Measurements from ENCODE around the gene KCNT2. TPM values are rescaled to one million over a fixed set of nuclear protein-coding genes. Genes with fewer than 3 reads are reported as not detected.

Gene KCNT2
- total RNA-seq, 1 experiment from 2014 or later, result 0.41 TPM

DNA sequence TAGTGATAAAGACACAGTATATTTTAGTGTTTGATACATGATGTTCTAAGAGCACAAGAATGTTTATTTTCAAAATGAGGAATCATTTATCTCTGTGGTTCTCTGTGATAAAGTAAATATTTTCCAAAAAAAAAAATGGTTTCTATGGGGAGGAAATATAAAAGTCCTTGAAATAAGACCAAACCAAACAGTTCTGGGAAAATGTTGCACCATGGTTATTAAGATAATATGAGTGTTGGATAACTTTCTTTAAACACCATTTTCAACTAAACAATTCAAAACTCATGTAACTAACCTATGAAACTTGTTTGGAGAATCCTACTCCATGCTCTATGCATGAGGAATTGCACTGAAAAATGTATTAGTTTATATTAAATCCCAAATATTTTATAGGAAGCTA, 184.6 kb downstream of the KCNT2 start:
- ChIA-PET CTCF (no interaction called here), POLR2A (no interaction called here)
- Histone ChIP-seq H3K4me3 (ENCODE audit: low read depth in 2 of 2, low read length in 2 of 2) (no peak overlapping the region), H3K4me1 (ENCODE audit: control insufficient read depth, insufficient read depth, low read length) (no peaks in the 10 kb centered on the region), H3K27me3 (ENCODE audit: control insufficient read depth, insufficient read depth, low read length) (no peaks in the 10 kb centered on the region), H3K27ac (ENCODE audit: low read length) (no peak overlapping the region), H3K36me3 (ENCODE audit: control insufficient read depth, insufficient read depth, low read length) (no peaks in the 10 kb centered on the region), H3K9me3 (ENCODE audit: control insufficient read depth, insufficient read depth, low read depth, low read length) (no peaks in the 10 kb centered on the region)
- in situ Hi-C loops (cut with HindIII; ENCODE audit: low pct_unique_long_range_greater_than_20kb, low sequenced_read_pairs), result no loop called here
- intact Hi-C loops (cut with micrococcal nuclease; ENCODE audit: unreplicated experiment), result no loop called here
- no peak for ATAC-seq
- DNase-seq (ENCODE audit: low read depth, low spot score), result no peak
- BruUV-seq (replicated peaks), result no TSS peak
- no peak for TF ChIP-seq CTCF (IDR thresholded peaks at IDR 0.05)
- TF ChIP-seq, protein P1, sequence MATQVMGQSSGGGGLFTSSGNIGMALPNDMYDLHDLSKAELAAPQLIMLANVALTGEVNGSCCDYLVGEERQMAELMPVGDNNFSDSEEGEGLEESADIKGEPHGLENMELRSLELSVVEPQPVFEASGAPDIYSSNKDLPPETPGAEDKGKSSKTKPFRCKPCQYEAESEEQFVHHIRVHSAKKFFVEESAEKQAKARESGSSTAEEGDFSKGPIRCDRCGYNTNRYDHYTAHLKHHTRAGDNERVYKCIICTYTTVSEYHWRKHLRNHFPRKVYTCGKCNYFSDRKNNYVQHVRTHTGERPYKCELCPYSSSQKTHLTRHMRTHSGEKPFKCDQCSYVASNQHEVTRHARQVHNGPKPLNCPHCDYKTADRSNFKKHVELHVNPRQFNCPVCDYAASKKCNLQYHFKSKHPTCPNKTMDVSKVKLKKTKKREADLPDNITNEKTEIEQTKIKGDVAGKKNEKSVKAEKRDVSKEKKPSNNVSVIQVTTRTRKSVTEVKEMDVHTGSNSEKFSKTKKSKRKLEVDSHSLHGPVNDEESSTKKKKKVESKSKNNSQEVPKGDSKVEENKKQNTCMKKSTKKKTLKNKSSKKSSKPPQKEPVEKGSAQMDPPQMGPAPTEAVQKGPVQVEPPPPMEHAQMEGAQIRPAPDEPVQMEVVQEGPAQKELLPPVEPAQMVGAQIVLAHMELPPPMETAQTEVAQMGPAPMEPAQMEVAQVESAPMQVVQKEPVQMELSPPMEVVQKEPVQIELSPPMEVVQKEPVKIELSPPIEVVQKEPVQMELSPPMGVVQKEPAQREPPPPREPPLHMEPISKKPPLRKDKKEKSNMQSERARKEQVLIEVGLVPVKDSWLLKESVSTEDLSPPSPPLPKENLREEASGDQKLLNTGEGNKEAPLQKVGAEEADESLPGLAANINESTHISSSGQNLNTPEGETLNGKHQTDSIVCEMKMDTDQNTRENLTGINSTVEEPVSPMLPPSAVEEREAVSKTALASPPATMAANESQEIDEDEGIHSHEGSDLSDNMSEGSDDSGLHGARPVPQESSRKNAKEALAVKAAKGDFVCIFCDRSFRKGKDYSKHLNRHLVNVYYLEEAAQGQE (IDR thresholded peaks at IDR 0.05; ENCODE audit: insufficient read depth in 1 of 2, low read depth in 2 of 2, low read length in 1 of 2), result no peak
- no peak for TF ChIP-seq POLR2AphosphoS5 (IDR thresholded peaks at IDR 0.05; ENCODE audit: low read depth, low read length)
- no peak for TF ChIP-seq SIN3A (IDR thresholded peaks at IDR 0.05; ENCODE audit: borderline replicate concordance, insufficient read depth, low read depth, low read length)
- no peak for TF ChIP-seq TCF7L2 (IDR thresholded peaks at IDR 0.05; ENCODE audit: low read depth, low read length)

DNA sequence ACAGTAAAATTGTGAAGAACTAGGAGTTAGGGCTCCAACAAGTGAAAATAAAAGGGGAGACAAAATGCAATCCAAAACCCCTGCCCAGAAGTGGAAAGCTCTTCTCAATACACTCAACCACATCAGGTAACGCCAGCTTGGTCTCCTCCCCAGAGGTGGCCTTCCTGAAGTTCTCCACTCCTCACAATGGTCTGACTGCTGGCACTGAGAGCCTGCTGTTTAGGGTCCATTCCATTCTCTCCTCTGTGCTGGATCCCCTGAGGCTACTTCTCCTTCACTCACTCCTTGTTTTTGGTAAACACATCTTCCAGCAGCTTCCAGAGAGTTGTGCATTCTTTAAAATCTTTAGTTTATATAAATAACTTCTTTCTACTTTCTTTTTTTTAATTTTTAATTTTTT, 189.5 kb downstream of the KCNT2 start:
- in situ Hi-C loops (cut with HindIII; ENCODE audit: low pct_unique_long_range_greater_than_20kb, low sequenced_read_pairs), result no loop called here
- TF ChIP-seq, protein P1 (IDR thresholded peaks at IDR 0.05; ENCODE audit: insufficient read depth in 1 of 2, low read depth in 2 of 2, low read length in 1 of 2), result no peak
- TF ChIP-seq TCF7L2 (IDR thresholded peaks at IDR 0.05; ENCODE audit: low read depth, low read length) (no peak), CTCF (IDR thresholded peaks at IDR 0.05) (no peak), POLR2AphosphoS5 (IDR thresholded peaks at IDR 0.05; ENCODE audit: low read depth, low read length) (no peak), SIN3A (IDR thresholded peaks at IDR 0.05; ENCODE audit: borderline replicate concordance, insufficient read depth, low read depth, low read length) (no peak)
- no TSS peak for BruUV-seq (replicated peaks)
- POLR2A ChIA-PET, result no interaction called here
- Histone ChIP-seq H3K4me3 (ENCODE audit: low read depth in 2 of 2, low read length in 2 of 2) (no peak overlapping the region), H3K36me3 (ENCODE audit: control insufficient read depth, insufficient read depth, low read length) (no peaks in the 10 kb centered on the region), H3K27ac (ENCODE audit: low read length) (no peak overlapping the region), H3K9me3 (ENCODE audit: control insufficient read depth, insufficient read depth, low read depth, low read length) (no peaks in the 10 kb centered on the region), H3K27me3 (ENCODE audit: control insufficient read depth, insufficient read depth, low read length) (no peaks in the 10 kb centered on the region), H3K4me1 (ENCODE audit: control insufficient read depth, insufficient read depth, low read length) (no peaks in the 10 kb centered on the region)
- DNase-seq (ENCODE audit: low read depth, low spot score), result no peak
- ATAC-seq, result no peak
- intact Hi-C loops (cut with micrococcal nuclease; ENCODE audit: unreplicated experiment), result no loop called here
- CTCF ChIA-PET, result no interaction called here
